Common myeloid progenitor, CD34-positive (primary cell): ENCODE results near the gene CCL22.

Experiments
- CTCF ChIA-PET: fragments of 350-600 bp; sonication (Branson Sonifier 250); formaldehyde crosslinking; loops from one replicate; lab custom pipeline; 2021; ENCODE audit warnings: antibody characterized with exemption; lab: Charles Lee
- POLR2A ChIA-PET: fragments of 350-600 bp; sonication (Branson Sonifier 250); formaldehyde crosslinking; loops from one replicate; lab custom pipeline; 2021; ENCODE audit warnings: antibody characterized with exemption; lab: Charles Lee
- DNase-seq, 3 donors: peaks; one replicate each; pipeline versions ENCODE4 v3.0.0 to v3.0.0-alpha.2; 2013
- H3K27ac ChIP-seq, 2 experiments: 1 replicate in 1 of 2; 2 replicates in 1 of 2; pipeline ENCODE4 v1.7.0; 2013; ENCODE audit warnings: inconsistent platforms in 2 of 2, low read length in 2 of 2, mild to moderate bottlenecking in 2 of 2, low read depth in 1 of 2, moderate library complexity in 1 of 2; ENCODE audit not compliant: severe bottlenecking in 2 of 2, insufficient read depth in 1 of 2, poor library complexity in 1 of 2
- H3K27me3 ChIP-seq, 5 experiments: replicated peaks in 2 of 5; 1 replicate in 3 of 5; 2 replicates in 2 of 5; pipeline versions ENCODE4 v1.6.1 to v1.7.0; 2013; ENCODE audit warnings: low read length in 4 of 5, mild to moderate bottlenecking in 2 of 5, moderate library complexity in 2 of 5, inconsistent platforms in 1 of 5; ENCODE audit not compliant: insufficient read depth in 5 of 5, control insufficient read depth in 4 of 5
- H3K36me3 ChIP-seq, 4 experiments: 1 replicate in 2 of 4; 2 replicates in 2 of 4; pipeline versions ENCODE4 v1.6.1 to v1.7.0; 2013; ENCODE audit warnings: low read length in 3 of 4, control low read depth in 1 of 4, mild to moderate bottlenecking in 1 of 4; ENCODE audit not compliant: control insufficient read depth in 4 of 4, insufficient read depth in 4 of 4
- H3K4me1 ChIP-seq, 4 experiments: 1 replicate in 3 of 4; 2 replicates in 1 of 4; pipeline versions ENCODE4 v1.6.1 to v1.7.1; 2013; ENCODE audit warnings: low read length in 3 of 4, mild to moderate bottlenecking in 3 of 4, control low read depth in 1 of 4, inconsistent platforms in 1 of 4, moderate library complexity in 1 of 4; ENCODE audit not compliant: control insufficient read depth in 4 of 4, insufficient read depth in 4 of 4; ENCODE audit errors: control extremely low read depth in 1 of 4
- H3K4me3 ChIP-seq, 7 experiments: 1 replicate in 4 of 7; 2 replicates in 3 of 7; pipeline versions ENCODE4 v1.5.1 to v1.7.0; 2013; ENCODE audit warnings: mild to moderate bottlenecking in 7 of 7, low read length in 6 of 7, moderate library complexity in 6 of 7, inconsistent platforms in 2 of 7, low read depth in 2 of 7, control low read depth in 1 of 7; ENCODE audit not compliant: insufficient read depth in 4 of 7, control insufficient read depth in 1 of 7; ENCODE audit errors: extremely low read depth in 1 of 7
- H3K9me3 ChIP-seq, 5 experiments: 1 replicate in 4 of 5; 2 replicates in 1 of 5; pipeline versions ENCODE4 v1.6.1 to v1.7.1; 2013; ENCODE audit warnings: low read length in 4 of 5, mild to moderate bottlenecking in 2 of 5, inconsistent platforms in 1 of 5, low read depth in 1 of 5, moderate library complexity in 1 of 5; ENCODE audit not compliant: control insufficient read depth in 4 of 5, insufficient read depth in 2 of 5; ENCODE audit errors: control extremely low read depth in 1 of 5
- WGBS: methylation state at CpG from one replicate; pipeline ENCODE4 v1.1.5; 2013; ENCODE audit not compliant: insufficient coverage; 5-methylcytosine and 5-hydroxymethylcytosine counted together

CCL22 gene

GRCh38 chr16:57406881-57407280, 48.3 kb downstream of the CCL22 start:
- 3% methylated on average over 2 of the region's 2 CpGs for WGBS
- CTCF ChIA-PET, result interaction anchor here (1.0 to 3.8 kb wide), 3 partner anchors 11 to 106 kb away, joined by 3 to 19 read pairs (median 3); no protein-coding TSS in a partner anchor

GRCh38 chr16:57407521-57408353, 49.2 kb downstream of the CCL22 start:
- 90% methylated on average over 5 of the region's 5 CpGs for WGBS
- no peaks in the 10 kb centered on the region for H3K9me3 ChIP-seq
- H3K4me3 ChIP-seq, result no peak overlapping the region
- H3K4me1 ChIP-seq, result peaks cover 0 to 9% (median 3%) of the 10 kb centered on the region in 4 experiments
- no peak overlapping the region for H3K27ac ChIP-seq
- CTCF ChIA-PET, result interaction anchor here (1.2 to 3.8 kb wide), 2 partner anchors 10 to 92 kb away, joined by 3 to 19 read pairs; no protein-coding TSS in a partner anchor
- H3K27me3 ChIP-seq, result peaks cover 0 to 9% (median 0%) of the 10 kb centered on the region in 5 experiments
- POLR2A ChIA-PET, result no interaction called here
- DNase-seq, result no peak
- H3K36me3 ChIP-seq, result no peaks in the 10 kb centered on the region

More at GRCh38 chr16:57406881-57407280, 48.3 kb downstream of the CCL22 start:
- DNase-seq, result peak in 2 of 3 donors; percentile 32 to 35
- Histone ChIP-seq H3K27me3 (peaks cover 0 to 8% (median 0%) of the 10 kb centered on the region in 5 experiments), H3K4me1 (peaks cover 0 to 9% (median 3%) of the 10 kb centered on the region in 4 experiments), H3K9me3 (no peaks in the 10 kb centered on the region), H3K36me3 (no peaks in the 10 kb centered on the region), H3K27ac (no peak overlapping the region), H3K4me3 (no peak overlapping the region)
- POLR2A ChIA-PET, result no interaction called here

GRCh38 chr16:57409065-57409464, 50.5 kb downstream of the CCL22 start:
- POLR2A ChIA-PET, result no interaction called here
- no peaks in the 10 kb centered on the region for H3K9me3 ChIP-seq
- no peaks in the 10 kb centered on the region for H3K36me3 ChIP-seq
- H3K4me1 ChIP-seq, result peaks cover 0 to 9% (median 3%) of the 10 kb centered on the region in 4 experiments
- H3K27me3 ChIP-seq, result peaks cover 0 to 9% (median 0%) of the 10 kb centered on the region in 5 experiments
- H3K4me3 ChIP-seq, result no peak overlapping the region
- H3K27ac ChIP-seq, result no peak overlapping the region
- WGBS, result 38% methylated on average over 5 of the region's 5 CpGs
- CTCF ChIA-PET, result interaction anchor here (0.7 to 2.0 kb wide), 3 partner anchors 8 to 10 kb away, joined by 3 to 6 read pairs (median 4); no protein-coding TSS in a partner anchor
- no peak for DNase-seq

GRCh38 chr16:57409870-57410587, 51.4 kb downstream of the CCL22 start:
- H3K9me3 ChIP-seq, result no peaks in the 10 kb centered on the region
- ChIA-PET POLR2A (no interaction called here), CTCF (interaction anchor here (1.3 to 2.0 kb wide), 2 partner anchors 8 to 9 kb away, joined by 4 to 6 read pairs; no protein-coding TSS in a partner anchor)
- H3K27me3 ChIP-seq, result peaks cover 0 to 8% (median 0%) of the 10 kb centered on the region in 5 experiments
- 91% methylated on average over 14 of the region's 14 CpGs for WGBS
- peaks cover 0 to 9% (median 3%) of the 10 kb centered on the region in 4 experiments for H3K4me1 ChIP-seq
- H3K4me3 ChIP-seq, result no peak overlapping the region
- no peaks in the 10 kb centered on the region for H3K36me3 ChIP-seq
- H3K27ac ChIP-seq, result no peak overlapping the region
- DNase-seq, result no peak

GRCh38 chr16:57411362-57411976, 52.9 kb downstream of the CCL22 start:
- ChIA-PET CTCF (interaction anchor here (0.8 to 14.8 kb wide), 2 partner anchors 22 to 105 kb away, joined by 3 to 250 read pairs; no protein-coding TSS in a partner anchor), POLR2A (no interaction called here)
- Histone ChIP-seq H3K9me3 (no peaks in the 10 kb centered on the region), H3K27ac (no peak overlapping the region), H3K4me1 (peaks cover 0 to 12% (median 5%) of the 10 kb centered on the region in 4 experiments), H3K4me3 (no peak overlapping the region), H3K27me3 (peaks cover 0 to 5% (median 0%) of the 10 kb centered on the region in 5 experiments), H3K36me3 (no peaks in the 10 kb centered on the region)
- DNase-seq, result no peak
- 97% methylated on average over 11 of the region's 12 CpGs for WGBS

DNA sequence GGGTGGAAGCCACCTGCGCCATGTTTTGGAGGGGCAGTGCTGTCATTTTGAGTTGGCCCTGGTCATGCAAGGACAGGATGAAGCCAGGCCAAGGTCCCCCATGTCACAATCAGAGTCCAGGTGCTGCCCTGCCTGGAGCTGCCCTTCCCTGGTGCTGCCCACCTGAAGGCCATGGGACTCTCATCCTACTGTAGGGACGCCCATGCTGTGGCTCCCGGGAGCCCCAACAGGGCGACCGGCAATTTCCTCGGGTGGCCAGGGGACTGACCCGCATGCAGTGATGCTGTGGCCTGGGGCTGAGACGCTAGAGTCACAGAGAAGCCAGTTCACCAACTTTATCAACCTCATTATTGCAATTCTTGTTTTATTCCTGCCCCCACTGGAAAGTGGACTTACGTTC, 54.0 kb downstream of the CCL22 start:
- no peak for DNase-seq
- WGBS, result 99% methylated on average over 9 of the region's 9 CpGs
- H3K4me3 ChIP-seq, result no peak overlapping the region
- peaks cover 0 to 16% (median 11%) of the 10 kb centered on the region in 4 experiments for H3K4me1 ChIP-seq
- no peaks in the 10 kb centered on the region for H3K9me3 ChIP-seq
- no peaks in the 10 kb centered on the region for H3K36me3 ChIP-seq
- no peak overlapping the region for H3K27ac ChIP-seq
- peaks cover 0 to 5% (median 0%) of the 10 kb centered on the region in 5 experiments for H3K27me3 ChIP-seq
- POLR2A ChIA-PET, result no interaction called here
- CTCF ChIA-PET, result interaction anchor here (1.0 to 14.8 kb wide), 4 partner anchors 8 to 106 kb away, joined by 3 to 250 read pairs (median 4); partner anchors contain the start of gene CCL17
